ENCODE results near the gene CADPS2.

The CADPS2 gene

DNA sequence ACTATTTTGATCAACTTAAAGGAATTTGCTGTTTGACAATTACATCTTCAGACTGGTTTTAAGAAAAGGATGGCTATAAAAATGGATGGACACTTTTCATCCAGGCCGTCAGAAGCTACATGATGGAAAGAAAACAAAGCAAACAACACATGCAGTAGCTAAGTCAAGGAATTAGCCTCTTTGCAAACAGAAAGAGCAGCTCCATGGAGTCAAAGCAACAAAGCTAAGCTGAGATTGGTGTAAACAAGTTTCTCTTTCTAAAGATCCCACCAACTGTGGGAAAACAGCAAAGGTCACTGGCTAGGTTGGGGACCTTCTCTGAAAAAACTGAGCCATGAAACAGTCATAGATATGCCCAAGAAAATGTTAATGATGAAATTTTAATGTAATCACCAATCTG is 286.2 kb downstream of the CADPS2 start:
- no peak for DNase-seq (ENCODE audit: low read depth)

DNA sequence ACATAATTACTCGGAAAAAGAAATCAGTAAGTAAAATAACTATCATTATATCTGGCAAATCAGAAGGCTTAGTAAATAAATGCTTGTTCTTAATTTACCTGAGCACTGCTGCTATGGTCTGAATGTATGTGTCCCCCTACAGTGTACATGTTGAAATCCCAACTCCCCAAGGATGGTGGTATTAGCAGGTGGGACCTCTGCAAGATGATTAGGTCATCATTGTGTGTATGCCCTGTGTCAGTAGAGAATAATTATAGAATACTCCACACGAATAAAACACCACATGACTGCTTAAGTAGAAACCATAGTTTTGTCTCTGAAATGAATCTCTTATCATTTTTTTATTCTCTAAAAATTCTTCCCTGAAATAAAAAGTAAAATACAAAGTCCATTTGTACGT is 289.0 kb downstream of the CADPS2 start:
- DNase-seq (ENCODE audit: low read depth): no peak

DNA sequence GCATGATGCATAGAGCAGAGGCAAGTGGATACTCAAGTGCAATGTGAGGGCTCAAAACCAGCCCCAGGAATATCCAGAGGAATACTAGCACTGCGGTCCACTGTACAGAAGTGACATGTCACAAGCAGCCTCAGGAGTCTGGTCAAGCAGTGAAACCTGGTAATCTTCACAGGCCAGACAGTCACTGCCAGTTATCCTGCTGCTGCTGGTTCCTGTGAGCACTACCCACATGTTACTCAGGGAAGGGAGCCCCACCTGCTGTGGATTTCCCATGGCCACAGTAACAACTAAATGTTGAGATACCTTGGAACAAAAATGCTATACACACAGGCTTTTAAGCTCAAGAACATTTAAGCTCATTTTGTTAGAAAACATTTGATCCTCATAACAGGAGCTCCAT is 290.4 kb downstream of the CADPS2 start:
- DNase-seq (ENCODE audit: low read depth): no peak

DNA sequence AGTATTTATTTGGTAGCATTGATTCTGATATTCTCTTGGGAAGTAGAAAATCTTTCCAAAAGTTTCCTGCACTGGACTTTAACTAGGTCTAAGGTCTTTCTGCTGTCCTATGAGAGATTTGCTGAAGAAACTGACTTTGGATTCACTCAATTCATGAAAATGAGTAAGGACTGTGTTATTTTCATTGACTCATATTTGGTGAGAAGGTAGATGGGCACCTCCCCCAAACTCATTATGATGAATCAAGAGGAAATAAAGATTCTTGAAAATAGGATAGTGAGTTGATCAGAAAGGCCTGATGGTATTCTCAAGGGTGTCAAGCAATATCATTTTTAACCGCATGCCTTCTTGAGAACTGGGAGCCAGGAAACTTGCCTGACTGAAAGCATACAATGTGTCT is 297.6 kb downstream of the CADPS2 start:
- DNase-seq (ENCODE audit: low read depth): no peak

DNA sequence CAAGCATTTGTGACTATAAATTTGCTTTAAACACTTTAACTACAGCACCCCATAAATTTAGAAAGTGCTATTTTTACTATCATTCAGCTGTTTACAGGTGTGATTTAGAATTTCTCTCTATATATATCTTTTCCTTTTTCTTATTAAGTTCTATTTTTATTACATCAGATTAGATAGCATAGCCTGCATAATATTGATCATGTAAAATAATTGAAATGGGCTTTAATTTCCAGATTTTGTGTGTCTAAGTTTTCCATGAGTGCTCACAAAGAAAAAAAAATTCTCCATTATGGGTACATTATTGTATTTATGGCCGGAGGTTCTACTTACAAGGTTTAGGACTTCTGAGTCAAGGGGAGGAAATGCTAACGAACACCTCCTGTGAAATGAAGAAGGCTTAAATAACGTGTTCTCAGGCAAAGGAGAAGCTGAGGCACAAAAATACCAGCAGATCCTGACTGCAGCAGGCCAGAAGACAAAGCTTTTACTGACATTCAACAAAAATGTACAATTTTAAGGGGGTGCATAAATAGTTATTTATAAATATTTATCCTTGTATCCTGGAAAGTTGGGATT is 301.5 kb downstream of the CADPS2 start:
- DNase-seq (ENCODE audit: low read depth): no peak

DNA sequence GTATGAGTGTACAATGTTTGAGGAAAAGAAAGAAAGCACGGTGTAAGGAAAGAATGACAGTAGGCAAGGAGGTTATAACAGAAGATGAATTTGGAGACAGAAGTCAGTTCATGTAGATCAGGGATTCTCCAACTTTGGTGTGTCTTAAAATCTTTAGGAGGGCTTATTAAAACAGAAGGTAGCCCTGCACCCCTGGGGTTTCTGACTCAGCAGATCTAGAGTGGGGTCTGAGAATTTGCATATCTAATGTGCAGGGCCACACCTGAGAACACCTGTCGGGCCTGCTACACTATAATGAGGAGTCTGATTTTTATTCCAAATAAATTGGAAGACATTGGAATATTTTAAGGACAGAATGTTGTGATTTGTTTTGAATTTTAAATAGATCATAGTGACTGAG is 307.9 kb downstream of the CADPS2 start:
- DNase-seq (ENCODE audit: low read depth): no peak

DNA sequence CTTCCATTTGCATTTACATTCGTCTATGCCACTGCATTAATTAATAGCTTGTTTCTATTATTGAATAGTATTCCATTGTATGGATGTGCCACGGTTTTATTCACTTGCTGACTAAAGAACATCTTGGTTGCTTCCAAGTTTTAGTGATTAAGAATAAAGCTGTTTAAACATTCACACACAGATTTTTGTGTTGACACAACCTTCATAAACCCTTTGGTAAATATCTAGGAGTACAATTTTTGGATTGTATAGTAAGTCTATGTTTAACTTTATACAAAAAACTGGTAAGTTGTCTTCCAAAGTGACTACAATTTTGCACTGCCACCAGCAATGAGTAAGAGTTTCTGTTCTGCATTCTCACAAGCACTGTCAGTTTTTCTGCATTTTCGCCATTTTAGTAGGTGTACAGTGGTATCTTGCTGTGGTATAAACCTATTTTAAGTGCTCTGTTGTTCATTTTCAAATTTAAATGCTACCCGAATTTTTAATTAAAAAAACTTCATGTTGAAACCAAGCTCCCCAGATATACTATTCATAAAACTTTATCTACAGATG is 308.7 kb downstream of the CADPS2 start:
- no peak for DNase-seq (ENCODE audit: low read depth)

DNA sequence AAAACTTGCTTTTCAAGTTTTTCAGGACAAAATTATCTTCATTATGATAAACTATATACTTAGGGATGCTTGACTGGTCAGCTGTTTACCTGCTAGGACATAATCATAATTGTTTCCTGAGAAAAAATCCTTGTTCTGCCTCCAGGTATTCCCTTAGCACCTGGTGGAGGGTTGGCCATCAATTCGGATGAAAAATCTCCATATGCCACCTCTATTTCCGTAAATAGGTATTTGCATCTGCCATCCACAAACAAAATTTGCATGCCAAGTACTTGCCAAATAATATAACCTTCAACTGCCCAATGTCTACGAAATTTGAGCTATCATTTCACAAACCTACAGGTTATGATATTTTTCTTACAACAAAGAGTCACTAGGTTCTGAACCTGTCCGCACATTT is 313.6 kb downstream of the CADPS2 start:
- no peak for DNase-seq (ENCODE audit: low read depth)

DNA sequence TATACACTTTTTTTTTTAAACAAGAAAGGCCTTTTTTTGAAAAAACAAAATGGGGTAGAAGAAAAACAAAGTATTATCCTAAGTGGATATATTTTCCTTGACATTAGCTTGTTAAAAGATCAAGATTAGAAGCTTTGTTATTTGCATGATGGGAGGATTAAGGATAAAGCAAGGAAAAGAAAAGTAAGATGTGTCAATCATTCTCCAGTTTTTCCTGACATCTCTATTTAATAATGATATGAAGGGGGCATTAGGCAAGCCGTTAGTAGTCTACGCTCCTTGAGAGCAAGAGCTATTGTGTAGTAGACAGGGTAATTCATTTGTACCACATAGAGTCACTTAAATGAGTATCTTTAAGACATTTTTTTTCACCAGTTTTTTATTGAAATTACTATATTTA is 324.9 kb downstream of the CADPS2 start:
- no peak for DNase-seq (ENCODE audit: low read depth)

DNA sequence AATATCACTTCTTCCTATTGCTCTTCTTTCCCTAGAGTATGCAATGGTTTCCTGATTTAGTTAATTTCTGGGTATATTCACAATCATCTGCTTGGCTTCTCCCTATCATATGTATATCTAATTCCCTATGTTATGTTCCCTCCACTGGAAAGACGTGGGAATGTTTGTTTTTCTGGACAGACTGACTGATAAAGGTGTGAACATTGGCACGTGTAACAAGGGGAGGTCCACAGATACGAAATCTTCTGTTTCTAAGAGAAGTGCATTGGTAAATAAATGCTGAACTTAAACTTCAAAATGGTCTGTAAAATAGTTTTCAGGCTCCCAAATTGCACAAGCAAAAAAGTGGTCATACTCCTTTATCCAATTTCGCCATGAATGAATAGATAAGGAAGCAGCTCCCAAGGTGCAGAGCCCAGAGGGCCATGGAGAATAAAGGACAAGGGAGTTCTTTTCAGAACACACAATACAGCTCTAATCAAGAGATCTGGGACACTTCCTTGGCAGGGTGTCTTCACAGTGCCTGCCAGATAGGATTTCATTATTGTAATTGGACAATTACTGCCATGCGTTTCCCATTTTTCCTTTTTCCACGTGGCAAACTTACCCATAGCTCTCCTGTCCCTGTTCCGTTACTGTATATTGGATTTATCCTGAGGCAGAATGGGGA is 329.3 kb downstream of the CADPS2 start:
- DNase-seq (ENCODE audit: low read depth): no peak

DNA sequence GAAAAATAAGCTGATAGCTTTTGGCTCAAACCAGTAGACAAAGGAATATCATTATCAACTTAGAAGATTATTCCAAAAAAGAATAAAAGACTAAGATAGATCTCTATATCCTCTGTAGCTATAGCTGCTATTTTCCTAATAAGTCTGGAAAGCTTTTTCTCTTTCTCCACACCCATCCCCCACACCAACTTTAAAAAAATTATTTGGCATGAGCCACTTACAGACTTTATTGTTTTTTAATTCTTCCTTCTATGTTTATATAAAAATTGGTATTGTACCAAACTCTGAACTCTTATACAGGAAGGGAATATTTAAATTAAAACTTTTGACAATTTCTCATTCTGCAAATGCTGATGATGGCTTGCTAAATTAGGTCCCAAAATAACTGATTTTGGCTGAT is 330.0 kb downstream of the CADPS2 start:
- no peak for DNase-seq (ENCODE audit: low read depth)

DNA sequence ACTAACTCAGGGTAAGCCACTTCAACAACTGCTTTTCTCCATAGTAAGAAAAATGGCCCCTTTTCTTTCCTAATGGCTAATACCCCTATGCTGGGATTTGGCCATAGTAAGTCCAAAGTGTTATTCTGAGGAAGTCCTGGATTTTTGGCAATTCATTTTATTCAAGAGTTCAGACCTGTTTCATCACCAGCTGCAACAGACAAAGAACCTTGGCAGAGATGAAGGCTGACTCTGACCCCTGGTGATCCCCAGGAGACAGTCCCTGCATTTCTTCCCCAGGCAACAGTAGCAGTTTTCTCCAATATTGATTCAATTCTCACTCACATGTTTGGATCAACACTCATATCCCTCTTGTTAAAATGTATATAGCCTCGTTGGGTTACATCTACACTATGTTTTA is 332.5 kb downstream of the CADPS2 start:
- no peak for DNase-seq (ENCODE audit: low read depth)

DNA sequence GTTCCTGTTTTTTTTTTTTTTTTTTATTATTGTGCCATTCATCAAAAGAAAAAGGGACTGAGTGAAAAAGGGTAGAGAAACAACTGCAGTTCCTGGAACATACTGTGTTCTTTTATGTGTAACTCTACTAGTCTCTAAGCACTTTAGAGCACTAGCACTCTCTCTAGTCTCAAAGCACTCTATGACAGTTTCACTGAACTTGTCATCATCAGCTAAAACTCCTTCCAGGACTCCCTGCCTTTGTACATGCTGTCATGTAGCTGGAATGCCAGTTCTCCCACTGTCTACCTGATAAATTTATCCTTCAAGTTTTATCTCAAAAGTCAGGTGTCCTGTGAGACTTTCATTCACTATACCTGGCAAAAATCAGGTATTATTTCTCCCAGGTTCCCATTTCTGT is 333.5 kb downstream of the CADPS2 start:
- DNase-seq (ENCODE audit: low read depth): no peak

DNA sequence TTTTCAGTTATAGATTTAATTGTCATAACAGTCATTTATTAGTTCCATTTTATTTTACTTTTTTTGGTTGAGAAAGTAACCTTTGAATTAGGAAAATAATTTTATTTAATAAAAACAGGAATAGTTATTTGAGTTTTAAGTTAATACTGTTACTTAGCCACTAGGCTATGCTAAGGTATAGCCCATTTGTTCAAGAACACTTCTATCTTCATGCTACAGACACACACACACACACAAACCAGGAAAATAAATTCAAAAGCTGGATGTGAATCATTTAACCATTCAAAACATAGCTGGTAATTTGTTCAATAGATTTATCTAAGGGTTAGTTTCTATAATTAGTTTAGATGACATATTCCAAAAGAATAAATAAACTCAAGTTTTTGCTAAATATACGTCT is 335.7 kb downstream of the CADPS2 start:
- no peak for DNase-seq (ENCODE audit: low read depth)

DNA sequence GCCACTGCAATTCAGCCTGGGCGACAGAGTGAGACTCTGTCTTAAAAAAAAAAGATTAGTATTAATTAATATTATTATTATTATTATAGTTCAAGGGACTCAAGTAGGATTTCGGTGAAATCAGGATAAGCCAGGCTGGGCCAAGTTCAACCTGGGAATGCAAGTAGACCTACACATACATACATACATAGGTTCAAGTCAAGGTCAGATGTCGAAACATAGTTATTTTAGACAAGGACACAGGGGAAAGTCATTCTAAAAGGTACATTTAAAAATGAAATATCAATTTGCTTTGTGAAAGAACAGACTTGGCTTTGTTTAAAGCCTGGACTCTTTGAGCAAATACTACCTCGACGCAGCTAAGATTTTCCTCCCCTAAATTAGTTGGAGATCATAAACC is 336.7 kb downstream of the CADPS2 start:
- DNase-seq (ENCODE audit: low read depth): no peak

DNA sequence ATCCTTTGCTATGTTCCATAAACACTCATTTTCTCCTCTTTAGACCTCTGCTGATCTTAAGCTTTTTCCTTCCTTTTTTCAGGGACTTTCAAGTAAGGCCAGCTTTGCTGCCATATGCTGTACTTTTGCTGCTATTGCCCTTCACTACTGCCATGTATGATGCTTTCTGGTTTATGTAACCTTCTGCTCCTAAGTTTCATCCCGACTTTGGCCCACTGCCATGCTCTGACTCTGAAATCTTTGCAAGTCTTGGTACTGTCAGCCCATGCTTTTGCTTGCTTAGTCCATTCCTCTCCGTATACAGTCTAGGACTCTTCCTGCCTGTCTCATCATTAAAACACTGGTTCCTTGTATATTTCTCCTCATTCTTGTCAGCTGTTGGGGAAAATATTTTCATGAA is 339.8 kb downstream of the CADPS2 start:
- DNase-seq (ENCODE audit: low read depth): no peak

DNA sequence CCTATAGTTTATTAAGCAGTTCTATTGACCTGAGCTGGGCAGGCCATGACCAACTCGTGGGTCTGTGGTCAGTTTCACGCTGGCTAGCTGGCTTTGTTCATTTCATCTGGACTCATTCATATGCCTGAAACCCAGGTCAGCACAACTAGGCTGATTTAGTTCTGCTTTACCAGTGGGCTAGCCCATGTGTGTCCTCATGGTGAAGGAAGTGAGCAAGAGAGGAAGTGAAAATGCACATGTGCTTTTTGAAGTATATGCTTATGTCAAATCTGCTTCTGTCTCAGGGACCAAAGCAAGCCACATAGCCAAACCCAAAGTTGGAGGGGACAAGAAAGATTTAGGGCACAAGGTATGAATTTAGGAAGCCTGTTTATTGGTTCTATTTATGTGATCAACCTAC is 341.8 kb downstream of the CADPS2 start:
- DNase-seq (ENCODE audit: low read depth): no peak

DNA sequence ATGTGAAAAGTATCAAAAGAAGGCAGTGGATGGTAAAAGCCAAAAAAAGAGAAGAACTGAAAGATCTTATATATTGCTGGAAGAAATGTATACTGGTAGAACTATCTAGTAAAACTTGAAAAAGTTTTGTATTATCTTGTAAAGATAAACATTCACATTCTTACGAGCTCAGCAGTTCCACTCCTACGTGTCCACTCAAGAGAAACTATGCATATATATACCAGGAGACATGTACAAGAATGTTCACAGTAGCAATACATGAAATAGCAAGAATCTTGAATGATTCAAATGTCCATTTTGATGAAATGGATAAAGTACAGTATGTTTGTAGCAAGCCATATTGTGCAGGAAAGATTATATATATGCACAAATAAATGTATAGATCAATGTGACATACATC is 342.4 kb downstream of the CADPS2 start:
- DNase-seq (ENCODE audit: low read depth): no peak

DNA sequence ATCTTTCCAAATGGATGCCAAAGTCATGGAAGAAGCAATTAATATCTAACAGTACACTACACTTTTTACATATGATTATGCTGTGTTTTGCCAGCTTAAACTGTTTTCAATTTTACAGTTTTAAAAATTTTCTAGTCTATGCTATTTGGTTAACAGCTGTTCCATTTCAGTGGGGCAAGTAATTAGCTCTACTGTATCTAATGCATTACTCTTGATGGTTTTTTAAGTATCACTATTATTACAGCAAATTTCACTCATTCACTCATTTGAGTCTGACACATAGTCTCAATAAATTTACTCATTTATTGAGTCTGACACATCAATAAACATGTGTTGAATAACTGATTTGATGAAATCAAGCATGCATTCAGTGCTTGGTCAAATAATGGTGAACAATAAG is 343.1 kb downstream of the CADPS2 start:
- DNase-seq (ENCODE audit: low read depth): no peak

DNA sequence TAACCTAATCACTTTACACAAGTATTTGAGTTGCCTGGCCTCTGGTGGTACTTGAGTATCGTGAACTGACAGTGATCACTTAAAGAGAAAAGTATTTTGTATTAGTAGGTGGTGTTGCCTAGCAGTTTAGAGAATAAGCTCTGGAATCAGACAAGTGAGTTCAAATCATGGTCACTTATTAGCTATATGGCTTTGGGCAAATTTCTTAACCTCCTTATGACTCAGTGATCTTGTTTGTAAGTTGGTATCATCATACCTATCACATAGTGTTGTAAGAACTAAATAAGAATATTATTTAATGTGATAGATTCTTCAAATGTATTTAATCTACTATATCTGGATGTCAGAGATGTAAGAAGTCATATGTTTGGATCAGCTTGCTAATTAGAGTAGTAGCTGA is 351.2 kb downstream of the CADPS2 start:
- no peak for DNase-seq (ENCODE audit: low read depth)

DNA sequence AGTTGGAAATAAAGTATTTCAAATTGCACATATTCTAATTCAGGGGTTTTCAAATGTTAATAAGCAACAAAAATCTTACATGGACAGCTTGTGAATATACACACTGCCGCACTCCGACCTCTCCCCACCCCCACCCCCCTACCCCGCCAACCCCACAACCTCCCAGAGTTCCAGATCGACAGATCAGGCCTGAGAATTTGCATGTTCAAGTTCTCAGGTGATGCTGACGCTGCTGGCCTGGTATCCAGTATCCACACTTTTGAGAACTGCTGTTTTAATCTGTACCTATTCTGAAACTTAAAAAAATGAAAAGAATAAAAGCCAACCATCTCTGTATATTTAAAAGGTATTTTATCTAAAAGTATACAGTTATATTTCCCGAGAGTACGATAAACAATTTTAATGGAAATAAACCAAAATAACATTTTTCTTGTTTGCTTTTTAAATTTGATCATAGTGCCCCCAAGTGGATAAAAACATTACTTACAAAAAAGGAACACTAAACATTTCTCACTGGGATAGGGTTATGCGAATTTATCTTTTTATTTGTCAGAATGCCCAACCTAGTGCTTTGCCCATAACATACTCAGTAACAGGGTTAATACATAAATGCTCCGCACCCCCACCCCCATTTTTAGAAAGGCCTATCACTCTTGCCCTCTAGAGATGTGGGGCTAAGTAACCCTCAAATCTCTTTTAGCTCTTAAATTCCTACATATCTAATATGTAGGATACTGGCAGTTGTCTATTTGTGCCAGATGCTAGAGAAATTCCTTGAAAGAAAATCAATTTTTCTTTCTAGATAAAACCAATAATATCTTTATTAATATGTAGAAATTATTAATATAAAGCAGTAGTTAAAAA is 353.6 kb downstream of the CADPS2 start:
- no peak for DNase-seq (ENCODE audit: low read depth)

DNA sequence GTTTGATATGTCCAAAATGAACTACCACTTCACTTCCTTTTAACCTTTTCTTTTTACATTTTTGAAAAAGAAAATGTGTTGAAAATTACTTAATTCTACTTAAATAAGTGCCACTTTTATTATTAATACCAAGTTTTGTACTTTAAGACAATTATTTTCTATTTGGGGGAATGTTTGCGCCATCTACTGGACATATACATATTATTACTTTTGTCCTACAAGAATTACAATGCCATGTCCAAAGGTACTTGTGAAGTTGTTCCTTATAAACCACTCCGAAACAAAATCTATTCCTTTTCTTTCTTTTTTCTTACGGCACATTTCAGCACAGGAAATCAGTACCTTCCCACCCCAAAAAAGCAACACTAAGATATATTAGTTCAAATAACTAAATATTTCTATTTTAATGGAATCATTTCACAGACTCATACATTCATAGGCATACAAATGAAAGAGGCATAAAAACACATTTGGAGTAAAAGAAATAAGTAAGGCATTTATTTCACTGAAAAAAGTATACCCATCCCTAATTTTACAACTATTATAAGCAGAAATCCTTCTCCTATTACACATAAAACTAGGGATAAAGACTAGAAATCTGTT is 357.3 kb downstream of the CADPS2 start:
- DNase-seq (ENCODE audit: low read depth): no peak

DNA sequence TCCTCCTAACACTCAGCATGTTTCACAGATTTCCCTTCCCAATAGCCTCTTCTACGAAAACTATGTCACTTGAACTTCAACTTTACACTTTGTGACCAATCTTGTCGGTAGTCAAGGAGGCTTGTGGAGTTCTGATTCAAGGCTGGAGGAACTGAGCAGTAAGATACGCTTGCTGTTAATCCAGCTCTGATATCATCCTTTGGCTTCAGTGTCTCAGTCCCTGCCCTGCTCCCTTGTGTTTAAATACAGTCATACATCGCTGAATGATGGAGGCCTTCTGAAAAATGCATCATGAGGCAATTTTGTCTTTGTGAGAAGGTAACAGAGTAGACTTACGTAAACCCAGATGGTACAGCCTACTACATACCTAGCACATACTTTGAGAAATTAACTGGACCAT is 360.9 kb downstream of the CADPS2 start:
- DNase-seq (ENCODE audit: low read depth): no peak
